ENCODE data around the gene ZBTB11. TPM values are rescaled to one million over a fixed set of nuclear protein-coding genes. Genes with fewer than 3 reads are reported as not detected.

ZBTB11 gene
- total RNA-seq, 1 experiment from 2014 or later = 14.8 TPM

DNA sequence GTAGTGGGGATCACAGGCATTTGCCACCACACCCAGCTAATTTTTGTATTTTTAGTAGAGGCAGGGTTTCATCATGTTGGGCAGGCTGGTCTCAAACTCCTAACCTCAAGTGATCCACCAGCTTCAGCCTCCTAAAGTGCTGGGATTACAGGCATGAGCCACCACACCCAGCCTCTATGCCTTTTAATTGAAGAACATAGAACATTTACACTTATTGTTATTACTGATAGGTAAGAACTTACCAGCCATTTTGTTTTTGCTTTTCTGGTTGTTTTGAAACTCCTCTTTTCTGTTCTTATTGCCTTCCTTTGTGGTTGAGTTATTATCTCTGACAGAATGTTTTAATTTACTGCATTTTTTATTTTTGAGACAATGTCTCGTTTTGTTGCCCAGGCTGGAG lies 73.7 kb downstream of the ZBTB11 start:
- Histone ChIP-seq H3K79me1 (ENCODE audit: insufficient read depth, low read depth, low read length, poor library complexity, severe bottlenecking) (no peaks in the 10 kb centered on the region), H2BK120ac (ENCODE audit: low read depth, low read length, poor library complexity, severe bottlenecking) (no peak overlapping the region), H3K9me3 (ENCODE audit: control insufficient read depth, low read depth, low read length) (no peaks in the 10 kb centered on the region), H4K5ac (ENCODE audit: insufficient read length, low read depth, low read length) (no peak overlapping the region), H2BK15ac (ENCODE audit: low read depth, low read length) (no peak overlapping the region), H3K18ac (ENCODE audit: insufficient read length, low read depth, low read length) (no peak overlapping the region), H3K14ac (ENCODE audit: insufficient read depth, low read length) (no peak overlapping the region), H4K8ac (replicated peaks; ENCODE audit: insufficient read length, low read depth, low read length) (no peak overlapping the region), H3K4ac (ENCODE audit: low read depth, low read length) (no peak overlapping the region), H3K23ac (ENCODE audit: insufficient read length, low read depth, low read length) (no peak overlapping the region), H3K79me2 (ENCODE audit: insufficient read depth, low read length) (no peaks in the 10 kb centered on the region), H3K27ac (ENCODE audit: insufficient read length, low read depth, low read length) (no peak overlapping the region), H2AFZ (ENCODE audit: low read length) (no peak overlapping the region), H4K20me1 (ENCODE audit: control insufficient read depth, insufficient read depth, insufficient read length) (no peaks in the 10 kb centered on the region), H3K27me3 (ENCODE audit: insufficient read depth, low read length) (no peaks in the 10 kb centered on the region), H3K4me2 (ENCODE audit: insufficient read depth, insufficient read length, low read length) (no peak overlapping the region), H2BK5ac (ENCODE audit: insufficient read length, low read length) (no peak overlapping the region), H2BK12ac (ENCODE audit: insufficient read length, low read depth, low read length) (no peak overlapping the region), H3K9ac (ENCODE audit: extremely low read depth, insufficient read length, low read length) (no peak overlapping the region), H3K4me1 (ENCODE audit: insufficient read depth, low read length) (no peaks in the 10 kb centered on the region), H3T11ph (ENCODE audit: low read length) (no peak overlapping the region), H2BK20ac (ENCODE audit: low read depth, low read length, poor library complexity, severe bottlenecking) (no peak overlapping the region), H3K56ac (ENCODE audit: insufficient read length, low read depth, low read length) (no peak overlapping the region), H3K23me2 (ENCODE audit: insufficient read length, low read depth, low read length, poor library complexity, severe bottlenecking) (no peaks in the 10 kb centered on the region), H2AK5ac (ENCODE audit: insufficient read length, low read length) (no peak overlapping the region), H4K91ac (ENCODE audit: insufficient read length, low read depth, low read length) (no peak overlapping the region)
- Mint-ChIP-seq H3K4me3 (no peak overlapping the region; a peak in 1 of 5 replicates), H3K36me3 (ENCODE audit: insufficient read depth in 1 of 3, low read depth in 3 of 3) (peaks cover 0 to 4% (median 3%) of the 10 kb centered on the region in 3 experiments; a peak in 3 of 7 replicates), H3K9me3 (peaks cover 5% of the 10 kb centered on the region in 2 experiments; a peak in 4 of 5 replicates), H3K27ac (no peak overlapping the region; a peak in 1 of 7 replicates), H3K4me1 (peaks cover 4 to 13% of the 10 kb centered on the region in 2 experiments), H3K27me3 (ENCODE audit: low read depth) (no peaks in the 10 kb centered on the region)
- no CpG with 5 or more reads among the region's 1 CpG for WGBS (ENCODE audit: extremely low coverage, insufficient read length, low lambda C conversion rate)
- TF ChIP-seq, protein P1, sequence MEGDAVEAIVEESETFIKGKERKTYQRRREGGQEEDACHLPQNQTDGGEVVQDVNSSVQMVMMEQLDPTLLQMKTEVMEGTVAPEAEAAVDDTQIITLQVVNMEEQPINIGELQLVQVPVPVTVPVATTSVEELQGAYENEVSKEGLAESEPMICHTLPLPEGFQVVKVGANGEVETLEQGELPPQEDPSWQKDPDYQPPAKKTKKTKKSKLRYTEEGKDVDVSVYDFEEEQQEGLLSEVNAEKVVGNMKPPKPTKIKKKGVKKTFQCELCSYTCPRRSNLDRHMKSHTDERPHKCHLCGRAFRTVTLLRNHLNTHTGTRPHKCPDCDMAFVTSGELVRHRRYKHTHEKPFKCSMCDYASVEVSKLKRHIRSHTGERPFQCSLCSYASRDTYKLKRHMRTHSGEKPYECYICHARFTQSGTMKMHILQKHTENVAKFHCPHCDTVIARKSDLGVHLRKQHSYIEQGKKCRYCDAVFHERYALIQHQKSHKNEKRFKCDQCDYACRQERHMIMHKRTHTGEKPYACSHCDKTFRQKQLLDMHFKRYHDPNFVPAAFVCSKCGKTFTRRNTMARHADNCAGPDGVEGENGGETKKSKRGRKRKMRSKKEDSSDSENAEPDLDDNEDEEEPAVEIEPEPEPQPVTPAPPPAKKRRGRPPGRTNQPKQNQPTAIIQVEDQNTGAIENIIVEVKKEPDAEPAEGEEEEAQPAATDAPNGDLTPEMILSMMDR (conservative IDR thresholded peaks at IDR 0.05) = no peak
- DNase-seq = no peak

All from H9 (cell line).